WTC11 (cell line): ENCODE data around the gene ITPR1. TPM values are rescaled to one million over a fixed set of nuclear protein-coding genes. Genes with fewer than 3 reads are reported as not detected.

Experiments used
- ATAC-seq: fragments of 200-7000 bp; cut with Tn5 transposase; 2 replicates; pipeline ENCODE4 v1.10.0; 2021; ENCODE audit warnings: mild to moderate bottlenecking, moderate library complexity
- CTCF ChIA-PET: fragments of 300-600 bp; sonication (Branson Sonifier 250); formaldehyde crosslinking; loops from one replicate; lab custom pipeline; 2021; ENCODE audit warnings: antibody characterized with exemption; lab: Charles Lee
- POLR2A ChIA-PET: fragments of 350-600 bp; sonication (Branson Sonifier 250); formaldehyde crosslinking; loops from one replicate; lab custom pipeline; 2021; ENCODE audit warnings: antibody characterized with exemption; lab: Charles Lee
- DNase-seq: peaks from one replicate; pipeline ENCODE4 v3.0.0; 2021; ENCODE audit warnings: low spot score
- H3K27ac Mint-ChIP-seq: 2 replicates; pipeline ENCODE4 v1.8.0; 2021; ENCODE audit warnings: mixed read lengths
- H3K27me3 Mint-ChIP-seq: 2 replicates; pipeline ENCODE4 v1.8.0; 2021; ENCODE audit warnings: low read depth, mild to moderate bottlenecking, moderate library complexity, mixed read lengths
- H3K36me3 Mint-ChIP-seq: 2 replicates; pipeline ENCODE4 v1.8.0; 2021; ENCODE audit warnings: mixed read lengths
- H3K4me1 Mint-ChIP-seq: 2 replicates; pipeline ENCODE4 v1.8.0; 2022; ENCODE audit warnings: mixed read lengths
- H3K4me3 Mint-ChIP-seq: 2 replicates; pipeline ENCODE4 v1.8.0; 2021; ENCODE audit warnings: mild to moderate bottlenecking, moderate library complexity, mixed read lengths
- H3K9me3 Mint-ChIP-seq: 2 replicates; pipeline ENCODE4 v1.8.0; 2021; ENCODE audit warnings: mixed read lengths
- ATF1 ChIP-seq: sonication (generic); formaldehyde crosslinking; IDR thresholded peaks from 2 replicates; pipeline ENCODE4 v1.8.1; 2023; ENCODE audit warnings: mild to moderate bottlenecking, moderate library complexity, missing genetic modification reagents
- ELF4 ChIP-seq: sonication (generic); formaldehyde crosslinking; IDR thresholded peaks from 2 replicates; pipeline ENCODE4 v1.8.1; 2022; ENCODE audit warnings: low read depth, mild to moderate bottlenecking, moderate library complexity, missing genetic modification reagents
- EMX1 ChIP-seq: fragments of 250-450 bp; sonication (Bioruptor Pico); IDR thresholded peaks from 2 replicates; pipeline ENCODE4 v1.8.0; 2021; ENCODE audit warnings: mild to moderate bottlenecking
- FOXK1 ChIP-seq: sonication (generic); formaldehyde crosslinking; IDR thresholded peaks from 2 replicates; pipeline ENCODE4 v1.8.0; 2022; ENCODE audit warnings: mild to moderate bottlenecking, moderate library complexity, missing genetic modification reagents
- JUN ChIP-seq: sonication (generic); formaldehyde crosslinking; IDR thresholded peaks from 2 replicates; pipeline ENCODE4 v1.8.0; 2023; ENCODE audit warnings: mild to moderate bottlenecking, missing genetic modification reagents
- NFYB ChIP-seq: sonication (generic); formaldehyde crosslinking; conservative IDR thresholded peaks from 2 replicates; pipeline ENCODE4 v1.8.0; 2022; ENCODE audit warnings: low read depth, missing genetic modification reagents
- RELA ChIP-seq: sonication (generic); formaldehyde crosslinking; IDR thresholded peaks from 2 replicates; pipeline ENCODE4 v1.8.1; 2022; ENCODE audit warnings: missing genetic modification reagents, mild to moderate bottlenecking, borderline replicate concordance
- SMAD4 ChIP-seq: sonication (generic); formaldehyde crosslinking; IDR thresholded peaks from 2 replicates; pipeline ENCODE4 v1.8.0; 2022; ENCODE audit warnings: mild to moderate bottlenecking, missing genetic modification reagents
- SOX15 ChIP-seq: fragments of 250-450 bp; sonication (Bioruptor Pico); IDR thresholded peaks from 2 replicates; pipeline ENCODE4 v1.9.0; 2021; ENCODE audit warnings: mild to moderate bottlenecking
- ZBTB21 ChIP-seq: sonication (generic); formaldehyde crosslinking; IDR thresholded peaks from 2 replicates; pipeline ENCODE4 v1.8.1; 2023; ENCODE audit warnings: mild to moderate bottlenecking, missing genetic modification reagents, borderline replicate concordance
- ZNF121 ChIP-seq: sonication (generic); formaldehyde crosslinking; IDR thresholded peaks from 2 replicates; pipeline ENCODE4 v1.8.0; 2023; ENCODE audit warnings: missing genetic modification reagents
- ZNF396 ChIP-seq: fragments of 250-450 bp; sonication (Bioruptor Pico); IDR thresholded peaks from 2 replicates; pipeline ENCODE4 v1.8.0; 2021; ENCODE audit warnings: mild to moderate bottlenecking, moderate library complexity, borderline replicate concordance
- ZNF512 ChIP-seq: sonication (generic); formaldehyde crosslinking; IDR thresholded peaks from 2 replicates; pipeline ENCODE4 v1.8.1; 2022; ENCODE audit warnings: missing genetic modification reagents, borderline replicate concordance
- ZNF671 ChIP-seq: fragments of 250-450 bp; sonication (Bioruptor Pico); IDR thresholded peaks from 2 replicates; pipeline ENCODE4 v1.8.0; 2021; ENCODE audit warnings: mild to moderate bottlenecking
- total RNA-seq: library from RNA; stranded (reverse); gene quantifications from 3 replicates; pipeline ENCODE4 v1.2.3, GENCODE V29; 2021
- TF ChIP-seq, protein P1 (sequence below): fragments of 250-450 bp; sonication (Bioruptor Pico); IDR thresholded peaks from 2 replicates; pipeline ENCODE4 v1.9.0; 2021; ENCODE audit warnings: mild to moderate bottlenecking
- TF ChIP-seq, protein P2 (sequence below): sonication (generic); formaldehyde crosslinking; IDR thresholded peaks from 2 replicates; pipeline ENCODE4 v1.8.0; 2022; ENCODE audit warnings: mild to moderate bottlenecking, missing genetic modification reagents
- TF ChIP-seq, protein P3 (sequence below): sonication (generic); formaldehyde crosslinking; IDR thresholded peaks from 2 replicates; pipeline ENCODE4 v1.8.1; 2023; ENCODE audit warnings: mild to moderate bottlenecking, missing genetic modification reagents, borderline replicate concordance
- TF ChIP-seq, protein P4 (sequence below): sonication (generic); formaldehyde crosslinking; conservative IDR thresholded peaks from 2 replicates; pipeline ENCODE4 v1.8.1; 2022; ENCODE audit warnings: mild to moderate bottlenecking, missing genetic modification reagents

Gene ITPR1
- total RNA-seq, 1 experiment from 2014 or later = 11.8 TPM

DNA sequence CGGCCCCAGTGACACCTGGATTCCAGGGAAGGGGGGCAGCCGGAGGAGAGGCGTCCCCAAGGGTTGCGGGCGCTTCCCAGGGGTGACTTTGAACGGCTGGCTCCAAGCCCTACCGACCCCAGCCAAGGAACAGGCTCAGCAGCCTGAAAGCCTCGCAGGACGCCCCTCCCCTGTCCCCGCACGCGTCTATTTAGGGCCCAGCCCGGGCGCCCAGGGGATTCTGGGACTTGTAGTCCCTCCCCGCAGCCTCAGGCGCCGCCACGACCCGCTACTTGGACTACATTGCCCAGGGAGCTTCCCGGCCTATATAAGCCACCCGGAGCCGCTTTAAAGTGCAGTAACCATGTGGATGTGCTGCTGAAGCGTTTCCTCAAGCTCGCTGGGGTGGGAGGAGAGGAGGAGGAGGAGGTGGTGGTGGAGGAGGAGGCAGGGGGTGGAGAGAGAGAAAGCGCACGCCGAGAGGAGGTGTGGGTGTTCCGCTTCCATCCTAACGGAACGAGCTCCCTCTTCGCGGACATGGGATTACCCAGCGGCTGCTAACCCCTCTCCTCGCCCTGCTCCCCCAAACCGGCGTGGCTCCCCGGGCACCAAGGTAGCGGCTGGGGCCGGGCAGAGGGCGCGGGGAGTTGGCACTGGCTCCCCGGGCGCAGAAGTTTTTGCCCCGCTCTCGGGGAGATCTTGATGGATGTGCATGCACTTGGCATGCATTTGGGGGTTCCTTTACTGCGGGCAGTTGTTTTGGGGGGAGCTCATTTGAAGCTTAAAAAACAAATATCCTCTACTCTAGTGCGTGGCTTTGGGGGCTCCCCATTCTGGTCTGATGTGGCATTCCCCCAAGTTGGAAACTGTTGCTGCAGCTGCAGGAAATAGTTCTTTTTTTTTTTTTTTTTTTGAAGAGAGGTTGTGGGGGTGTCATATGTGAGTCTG lies at the start of gene ITPR1 (continued):
- TF ChIP-seq, protein P1, sequence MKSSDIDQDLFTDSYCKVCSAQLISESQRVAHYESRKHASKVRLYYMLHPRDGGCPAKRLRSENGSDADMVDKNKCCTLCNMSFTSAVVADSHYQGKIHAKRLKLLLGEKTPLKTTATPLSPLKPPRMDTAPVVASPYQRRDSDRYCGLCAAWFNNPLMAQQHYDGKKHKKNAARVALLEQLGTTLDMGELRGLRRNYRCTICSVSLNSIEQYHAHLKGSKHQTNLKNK = peak; percentile 56; the same call in 1 of the 2 replicates
- no peak for TF ChIP-seq ELF4 (CRISPR knock-in tag)
- TF ChIP-seq EMX1 (CRISPR knock-in tag) = no peak
- no peak for TF ChIP-seq JUN (CRISPR knock-in tag)

- DNase-seq = no peak
- H3K36me3 Mint-ChIP-seq = peaks cover 8% of the 10 kb centered on the region; the same call in 1 of the 2 replicates
- ChIA-PET CTCF (interaction anchor here (0.7 to 1.3 kb wide), 2 partner anchors 97 to 186 kb away, joined by 3 to 5 read pairs; no protein-coding TSS in a partner anchor), POLR2A (interaction anchor here (1.2 kb wide), 1 partner anchor 46 kb away, joined by 3 read pairs; the partner anchor contains the start of gene ITPR1)
- no peak for TF ChIP-seq SOX15 (CRISPR knock-in tag)
- TF ChIP-seq, protein P2, sequence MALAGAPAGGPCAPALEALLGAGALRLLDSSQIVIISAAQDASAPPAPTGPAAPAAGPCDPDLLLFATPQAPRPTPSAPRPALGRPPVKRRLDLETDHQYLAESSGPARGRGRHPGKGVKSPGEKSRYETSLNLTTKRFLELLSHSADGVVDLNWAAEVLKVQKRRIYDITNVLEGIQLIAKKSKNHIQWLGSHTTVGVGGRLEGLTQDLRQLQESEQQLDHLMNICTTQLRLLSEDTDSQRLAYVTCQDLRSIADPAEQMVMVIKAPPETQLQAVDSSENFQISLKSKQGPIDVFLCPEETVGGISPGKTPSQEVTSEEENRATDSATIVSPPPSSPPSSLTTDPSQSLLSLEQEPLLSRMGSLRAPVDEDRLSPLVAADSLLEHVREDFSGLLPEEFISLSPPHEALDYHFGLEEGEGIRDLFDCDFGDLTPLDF = no peak
- TF ChIP-seq, protein P3, sequence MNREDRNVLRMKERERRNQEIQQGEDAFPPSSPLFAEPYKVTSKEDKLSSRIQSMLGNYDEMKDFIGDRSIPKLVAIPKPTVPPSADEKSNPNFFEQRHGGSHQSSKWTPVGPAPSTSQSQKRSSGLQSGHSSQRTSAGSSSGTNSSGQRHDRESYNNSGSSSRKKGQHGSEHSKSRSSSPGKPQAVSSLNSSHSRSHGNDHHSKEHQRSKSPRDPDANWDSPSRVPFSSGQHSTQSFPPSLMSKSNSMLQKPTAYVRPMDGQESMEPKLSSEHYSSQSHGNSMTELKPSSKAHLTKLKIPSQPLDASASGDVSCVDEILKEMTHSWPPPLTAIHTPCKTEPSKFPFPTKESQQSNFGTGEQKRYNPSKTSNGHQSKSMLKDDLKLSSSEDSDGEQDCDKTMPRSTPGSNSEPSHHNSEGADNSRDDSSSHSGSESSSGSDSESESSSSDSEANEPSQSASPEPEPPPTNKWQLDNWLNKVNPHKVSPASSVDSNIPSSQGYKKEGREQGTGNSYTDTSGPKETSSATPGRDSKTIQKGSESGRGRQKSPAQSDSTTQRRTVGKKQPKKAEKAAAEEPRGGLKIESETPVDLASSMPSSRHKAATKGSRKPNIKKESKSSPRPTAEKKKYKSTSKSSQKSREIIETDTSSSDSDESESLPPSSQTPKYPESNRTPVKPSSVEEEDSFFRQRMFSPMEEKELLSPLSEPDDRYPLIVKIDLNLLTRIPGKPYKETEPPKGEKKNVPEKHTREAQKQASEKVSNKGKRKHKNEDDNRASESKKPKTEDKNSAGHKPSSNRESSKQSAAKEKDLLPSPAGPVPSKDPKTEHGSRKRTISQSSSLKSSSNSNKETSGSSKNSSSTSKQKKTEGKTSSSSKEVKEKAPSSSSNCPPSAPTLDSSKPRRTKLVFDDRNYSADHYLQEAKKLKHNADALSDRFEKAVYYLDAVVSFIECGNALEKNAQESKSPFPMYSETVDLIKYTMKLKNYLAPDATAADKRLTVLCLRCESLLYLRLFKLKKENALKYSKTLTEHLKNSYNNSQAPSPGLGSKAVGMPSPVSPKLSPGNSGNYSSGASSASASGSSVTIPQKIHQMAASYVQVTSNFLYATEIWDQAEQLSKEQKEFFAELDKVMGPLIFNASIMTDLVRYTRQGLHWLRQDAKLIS (CRISPR knock-in tag) = no peak
- TF ChIP-seq ZBTB21 (CRISPR knock-in tag) = no peak
- no peak for TF ChIP-seq ZNF671 (CRISPR knock-in tag)
- TF ChIP-seq FOXK1 (CRISPR knock-in tag) = no peak
- TF ChIP-seq SMAD4 (CRISPR knock-in tag) = no peak
- TF ChIP-seq ZNF512 (CRISPR knock-in tag) = no peak
- TF ChIP-seq ZNF121 (CRISPR knock-in tag) = no peak
- TF ChIP-seq ZNF396 (CRISPR knock-in tag) = no peak
- TF ChIP-seq RELA (CRISPR knock-in tag) = no peak
- TF ChIP-seq, protein P4, sequence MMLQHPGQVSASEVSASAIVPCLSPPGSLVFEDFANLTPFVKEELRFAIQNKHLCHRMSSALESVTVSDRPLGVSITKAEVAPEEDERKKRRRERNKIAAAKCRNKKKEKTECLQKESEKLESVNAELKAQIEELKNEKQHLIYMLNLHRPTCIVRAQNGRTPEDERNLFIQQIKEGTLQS = no peak
- TF ChIP-seq ATF1 = no peak
- no peak for TF ChIP-seq NFYB
- H3K9me3 Mint-ChIP-seq = no peaks in the 10 kb centered on the region
- H3K27ac Mint-ChIP-seq = no peak overlapping the region
- peak; percentile 60 for ATAC-seq
- H3K4me1 Mint-ChIP-seq = peaks cover 16% of the 10 kb centered on the region
- H3K4me3 Mint-ChIP-seq = peak overlapping the region; percentile 18; the same call in 1 of the 2 replicates
- H3K27me3 Mint-ChIP-seq = no peaks in the 10 kb centered on the region
Observed at GRCh38 chr3:4447295-4447999, 45.7 kb upstream of the ITPR1 start.
